H1 (cell line): ENCODE results near the gene HM13. TPM values are rescaled to one million over a fixed set of nuclear protein-coding genes. Genes with fewer than 3 reads are reported as not detected.

ENCODE experiments used
- CTCF ChIA-PET: fragments of 300-600 bp; sonication (Branson Sonifier 250); formaldehyde crosslinking; loops from one replicate; lab custom pipeline; 2021; ENCODE audit not compliant: partially characterized antibody; lab: Charles Lee
- POLR2A ChIA-PET: fragments of 300-600 bp; sonication (Branson Sonifier 250); formaldehyde crosslinking; loops from one replicate; lab custom pipeline; 2021; ENCODE audit warnings: inconsistent platforms; ENCODE audit not compliant: partially characterized antibody; lab: Charles Lee
- DNase-seq, 2 experiments: peaks; one replicate each; pipeline versions ENCODE4 v3.0.0 to v3.0.0-alpha.2; 2010 to 2022; ENCODE audit warnings: low spot score in 2 of 2, low read depth in 1 of 2, mixed read lengths in 1 of 2
- FAIRE-seq: peaks from 2 replicates; lab custom pipeline; 2011; peaks lifted over from hg19 to GRCh38; lab: Jason Lieb, UNC
- H2AFZ ChIP-seq: 2 replicates; pipeline ENCODE4 v1.8.1; 2012; ENCODE audit warnings: low read length, inconsistent platforms
- H2AK5ac ChIP-seq: 2 replicates; pipeline ENCODE4 v1.6.1; 2013; ENCODE audit warnings: low read depth, low read length
- H2BK120ac ChIP-seq: replicated peaks from 2 replicates; pipeline ENCODE3; 2013; ENCODE audit warnings: low read depth, low read length, inconsistent platforms
- H2BK12ac ChIP-seq: 2 replicates; pipeline ENCODE4 v1.6.1; 2013; ENCODE audit warnings: low read depth, low read length
- H2BK15ac ChIP-seq: 2 replicates; pipeline ENCODE4 v1.6.1; 2013; ENCODE audit warnings: low read length
- H2BK20ac ChIP-seq: 2 replicates; pipeline ENCODE4 v1.6.1; 2013; ENCODE audit warnings: low read length
- H2BK5ac ChIP-seq: 2 replicates; pipeline ENCODE4 v1.6.1; 2013; ENCODE audit warnings: low read depth, low read length
- H3K14ac ChIP-seq: 2 replicates; pipeline ENCODE4 v1.6.1; 2013; ENCODE audit warnings: inconsistent platforms; ENCODE audit not compliant: insufficient read length
- H3K18ac ChIP-seq: 2 replicates; pipeline ENCODE4 v1.6.1; 2013; ENCODE audit warnings: low read length; ENCODE audit errors: extremely low read depth
- H3K23ac ChIP-seq: 2 replicates; pipeline ENCODE4 v1.6.1; 2013; ENCODE audit warnings: inconsistent platforms; ENCODE audit not compliant: insufficient read length
- H3K23me2 ChIP-seq: 2 replicates; pipeline ENCODE4 v1.6.1; 2013; ENCODE audit warnings: low read depth, low read length
- H3K27ac ChIP-seq: 2 replicates; pipeline ENCODE4 v1.6.1; 2011; ENCODE audit warnings: low read depth, low read length, inconsistent platforms
- H3K27me3 ChIP-seq, 4 experiments: replicated peaks in 1 of 4; 1 replicate in 1 of 4; 2 replicates in 3 of 4; pipeline versions ENCODE4 v1.6.1 to v1.8.1; 2011 to 2013; ENCODE audit warnings: low read length in 3 of 4, mild to moderate bottlenecking in 3 of 4, inconsistent platforms in 2 of 4, mixed read lengths in 2 of 4, moderate library complexity in 1 of 4; ENCODE audit not compliant: control insufficient read depth in 3 of 4, insufficient read depth in 3 of 4; ENCODE audit errors: extremely low read depth in 1 of 4
- H3K36me3 ChIP-seq, 4 experiments: 2 replicates each; pipeline versions ENCODE4 v1.6.1 to v1.8.1; 2011 to 2013; ENCODE audit warnings: mild to moderate bottlenecking in 4 of 4, low read length in 3 of 4, moderate library complexity in 2 of 4, control low read depth in 1 of 4, inconsistent platforms in 1 of 4; ENCODE audit not compliant: insufficient read depth in 4 of 4, control insufficient read depth in 2 of 4
- H3K4ac ChIP-seq: replicated peaks from 2 replicates; pipeline ENCODE3; 2013; ENCODE audit warnings: low read length, low read depth, mixed read lengths, inconsistent platforms; ENCODE audit not compliant: insufficient read length
- H3K4me1 ChIP-seq, 4 experiments: replicated peaks in 1 of 4; 1 replicate in 1 of 4; 2 replicates in 3 of 4; pipeline versions ENCODE4 v1.6.1 to v1.8.1; 2011 to 2013; ENCODE audit warnings: low read length in 3 of 4, inconsistent platforms in 2 of 4, mixed read lengths in 1 of 4; ENCODE audit not compliant: insufficient read depth in 4 of 4, control insufficient read depth in 3 of 4
- H3K4me2 ChIP-seq, 2 experiments: 2 replicates each; pipeline versions ENCODE4 v1.6.1 to v1.8.1; 2011 to 2013; ENCODE audit warnings: low read depth in 2 of 2, low read length in 2 of 2, control low read depth in 1 of 2, inconsistent platforms in 1 of 2, mild to moderate bottlenecking in 1 of 2; ENCODE audit not compliant: insufficient read depth in 1 of 2
- H3K4me3 ChIP-seq, 4 experiments: fragments of 200-600, 300-600 bp in 1 of 4; sonication (generic), shearing (Covaris generic), sonication (Bioruptor Twin) in 1 of 4; 2 replicates each; pipeline versions ENCODE4 v1.5.1 to v1.8.1; 2011 to 2016; ENCODE audit warnings: low read length in 4 of 4, low read depth in 3 of 4, control low read depth in 2 of 4, inconsistent platforms in 2 of 4, mild to moderate bottlenecking in 2 of 4, mixed read lengths in 1 of 4, moderate library complexity in 1 of 4; ENCODE audit not compliant: insufficient read depth in 2 of 4; ENCODE audit errors: extremely low read depth in 1 of 4
- H3K56ac ChIP-seq: replicated peaks from 2 replicates; pipeline ENCODE3; 2013; ENCODE audit warnings: low read depth, mild to moderate bottlenecking, mixed read lengths, low read length, inconsistent platforms; ENCODE audit not compliant: insufficient read length
- H3K79me1 ChIP-seq: 2 replicates; pipeline ENCODE4 v1.6.1; 2013; ENCODE audit warnings: low read depth, low read length, control low read depth
- H3K79me2 ChIP-seq, 2 experiments: 2 replicates each; pipeline versions ENCODE4 v1.6.1 to v1.8.1; 2012 to 2013; ENCODE audit warnings: low read length in 2 of 2, mild to moderate bottlenecking in 2 of 2, inconsistent platforms in 1 of 2; ENCODE audit not compliant: insufficient read depth in 2 of 2, control insufficient read depth in 1 of 2
- H3K9ac ChIP-seq, 4 experiments: replicated peaks in 1 of 4; 1 replicate in 1 of 4; 2 replicates in 3 of 4; pipeline versions ENCODE4 v1.6.1 to v1.8.1; 2011 to 2013; ENCODE audit warnings: low read depth in 3 of 4, low read length in 3 of 4, control low read depth in 2 of 4, mild to moderate bottlenecking in 2 of 4, moderate library complexity in 2 of 4, inconsistent platforms in 1 of 4; ENCODE audit errors: extremely low read depth in 1 of 4
- H3K9me3 ChIP-seq, 2 experiments: 2 replicates each; pipeline versions ENCODE4 v1.6.1 to v1.8.1; 2012 to 2013; ENCODE audit warnings: mild to moderate bottlenecking in 2 of 2, moderate library complexity in 2 of 2, control low read depth in 1 of 2, inconsistent platforms in 1 of 2, low read depth in 1 of 2, low read length in 1 of 2, mixed read lengths in 1 of 2; ENCODE audit not compliant: insufficient read depth in 2 of 2
- H4K20me1 ChIP-seq, 2 experiments: replicated peaks in 1 of 2; 2 replicates each; pipeline versions ENCODE3 to v1.8.1; 2011 to 2013; ENCODE audit warnings: inconsistent platforms in 2 of 2, low read length in 2 of 2, mild to moderate bottlenecking in 1 of 2; ENCODE audit not compliant: insufficient read depth in 2 of 2, control insufficient read depth in 1 of 2
- H4K5ac ChIP-seq: 2 replicates; pipeline ENCODE4 v1.6.1; 2013; ENCODE audit warnings: low read length, low read depth, mixed read lengths, inconsistent platforms; ENCODE audit not compliant: insufficient read length
- H4K8ac ChIP-seq: 2 replicates; pipeline ENCODE4 v1.8.0; 2013; ENCODE audit warnings: mild to moderate bottlenecking, moderate library complexity, low read length, inconsistent platforms; ENCODE audit not compliant: insufficient read depth; ENCODE audit errors: extremely low read depth
- H4K91ac ChIP-seq: replicated peaks from 2 replicates; pipeline ENCODE3; 2013; ENCODE audit warnings: low read length, mixed read lengths, inconsistent platforms; ENCODE audit not compliant: insufficient read length
- BCL11A ChIP-seq, 2 experiments: IDR thresholded peaks; one replicate each; pipeline ENCODE4 v1.6.1; 2011; ENCODE audit warnings: low read depth in 2 of 2, low read length in 2 of 2, mild to moderate bottlenecking in 2 of 2
- CEBPB ChIP-seq: IDR thresholded peaks from 2 replicates; pipeline ENCODE4 v1.6.1; 2012; ENCODE audit warnings: low read depth, low read length
- CHD1 ChIP-seq: IDR thresholded peaks from 2 replicates; pipeline ENCODE4 v1.6.1; 2012; ENCODE audit warnings: low read depth, low read length, improper control_type of control experiment
- CHD2 ChIP-seq: IDR thresholded peaks from 2 replicates; pipeline ENCODE4 v1.6.1; 2012; ENCODE audit warnings: low read length, improper control_type of control experiment
- EZH2 ChIP-seq: fragments of 200-600 bp; sonication (generic); IDR thresholded peaks from 2 replicates; pipeline ENCODE4 v1.7.1; 2012; ENCODE audit warnings: low read depth, mild to moderate bottlenecking, moderate library complexity, low read length, inconsistent platforms; ENCODE audit not compliant: severe bottlenecking
- GABPA ChIP-seq: IDR thresholded peaks from 2 replicates; pipeline ENCODE4 v1.6.1; 2011; ENCODE audit warnings: mild to moderate bottlenecking, low read length, moderate library complexity, borderline replicate concordance; ENCODE audit not compliant: insufficient read depth
- KDM4A ChIP-seq: IDR thresholded peaks from one replicate; pipeline ENCODE4 v1.7.1; 2012; ENCODE audit warnings: low read depth, mild to moderate bottlenecking, moderate library complexity, low read length, inconsistent platforms; ENCODE audit not compliant: severe bottlenecking
- KDM5A ChIP-seq: fragments of 200-600 bp; IDR thresholded peaks from 2 replicates; pipeline ENCODE4 v1.7.1; 2012; ENCODE audit warnings: mild to moderate bottlenecking, low read length, inconsistent platforms, mixed read lengths
- PHF8 ChIP-seq: fragments of 200-600 bp; sonication (generic); conservative IDR thresholded peaks from 2 replicates; pipeline ENCODE4 v1.7.1; 2012; ENCODE audit warnings: low read depth, mild to moderate bottlenecking, inconsistent platforms, low read length, moderate library complexity
- RBBP5 ChIP-seq: IDR thresholded peaks from 2 replicates; pipeline ENCODE4 v1.7.1; 2012; ENCODE audit warnings: low read depth, mild to moderate bottlenecking, inconsistent platforms, low read length, moderate library complexity, borderline replicate concordance
- SUZ12 ChIP-seq: fragments of 200-600 bp; sonication (generic); IDR thresholded peaks from 2 replicates; pipeline ENCODE4 v1.6.1; 2012; ENCODE audit warnings: mild to moderate bottlenecking, inconsistent platforms, low read length, moderate library complexity, mixed read lengths
- WGBS, 2 experiments: shearing (Covaris generic) in 1 of 2; methylation state at CpG; one replicate each; pipeline versions ENCODE4 v1.1.6 to v1.1.7; 2013 to 2015; ENCODE audit warnings: low lambda C conversion rate in 2 of 2, mixed read lengths in 2 of 2, inconsistent platforms in 1 of 2, low coverage in 1 of 2, missing lambda C conversion rate in 1 of 2; ENCODE audit not compliant: insufficient replicate concordance in 2 of 2, insufficient coverage in 1 of 2, insufficient read length in 1 of 2; ENCODE audit errors: extremely low coverage in 1 of 2, missing lambda C conversion rate in 1 of 2; 5-methylcytosine and 5-hydroxymethylcytosine counted together
- polyA plus RNA-seq, 7 experiments: library from polyadenylated mRNA; depleted of rRNA in 3 of 7; stranded (reverse) in 5 of 7; unstranded in 2 of 7; fragments of >200 nt in 5 of 7; fragments of 200-250 nt in 2 of 7; gene quantifications; 1 replicate in 5 of 7; 2 replicates in 1 of 7; 4 replicates in 1 of 7; pipeline versions ENCODE4 v1.2.1 to v1.2.3, GENCODE V29; 2011 to 2013; ENCODE audit warnings: missing spikeins in 2 of 7, mixed read lengths in 2 of 7
- total RNA-seq: library from RNA; stranded (reverse); fragmentation: NEBNext Ultra II Directional; extraction: Animal tissue kit (Norgen Biotek cat#: 25700); gene quantifications from 2 replicates; pipeline ENCODE4 v1.2.1, GENCODE V29; 2021

HM13 gene
- total and polyA plus RNA-seq, 2 of the 8 experiments (the other 6 are each of a cell fraction or from before 2014, with no cell fraction given): 118 to 183 TPM

GRCh38 chr20:31587545-31588389, 73.5 kb downstream of the HM13 start:
- no peak overlapping the region for H2AFZ ChIP-seq
- POLR2A ChIA-PET: interaction anchor here (0.6 to 12.8 kb wide), 9 partner anchors 8 to 246 kb away, joined by 3 to 281 read pairs (median 16); partner anchors contain the start of gene ID1
- TF ChIP-seq BCL11A (IDR thresholded peaks at IDR 0.05; ENCODE audit: low read depth in 2 of 2, low read length in 2 of 2): no peak
- TF ChIP-seq SUZ12: peak; percentile 48; the same call in 1 of the 2 replicates
- no peak for TF ChIP-seq CHD1
- TF ChIP-seq CHD2: no peak
- TF ChIP-seq GABPA: peak; percentile 46; the same call in 1 of the 2 replicates
- no peak for TF ChIP-seq PHF8
- no peak for TF ChIP-seq KDM5A
- TF ChIP-seq RBBP5: peak; percentile 36; the same call in 1 of the 2 replicates
- no peak for TF ChIP-seq CEBPB
- peak; percentile 53 for TF ChIP-seq KDM4A
- TF ChIP-seq EZH2: peak; percentile 54

More at GRCh38 chr20:31587545-31588389, 73.5 kb downstream of the HM13 start:
- Histone ChIP-seq H4K91ac (peak overlapping the region; percentile 75), H3K4me3 (peak overlapping the region; percentile 12 to 56 (median 34); a peak in 7 of 8 replicates), H2BK20ac (peak overlapping the region; percentile 61), H3K4me2 (peak overlapping the region; percentile 51 to 77), H4K8ac (peak overlapping the region; percentile 47; the same call in 1 of the 2 replicates), H3K4ac (no peak overlapping the region), H2BK15ac (peak overlapping the region; percentile 3; the same call in 1 of the 2 replicates), H3K4me1 (peaks cover 8 to 31% (median 25%) of the 10 kb centered on the region in 4 experiments), H3K23ac (no peak overlapping the region), H3K27me3 (peaks cover 0 to 15% (median 7%) of the 10 kb centered on the region in 4 experiments; a peak in 5 of 7 replicates), H3K79me2 (no peaks in the 10 kb centered on the region), H2BK120ac (peak overlapping the region; percentile 2), H3K23me2 (peaks cover 5% of the 10 kb centered on the region; the same call in 1 of the 2 replicates), H4K5ac (no peak overlapping the region), H2BK12ac (peak overlapping the region; percentile 94), H2BK5ac (no peak overlapping the region), H3K14ac (no peak overlapping the region), H3K79me1 (no peaks in the 10 kb centered on the region), H4K20me1 (no peaks in the 10 kb centered on the region), H3K56ac (no peak overlapping the region), H2AK5ac (no peak overlapping the region), H3K36me3 (no peaks in the 10 kb centered on the region), H3K9ac (no peak overlapping the region), H3K27ac (no peak overlapping the region), H3K9me3 (no peaks in the 10 kb centered on the region), H3K18ac (peak overlapping the region; percentile 71)
- CTCF ChIA-PET: interaction anchor here (0.7 to 6.1 kb wide), 15 partner anchors 10 to 47 kb away, joined by 3 to 75 read pairs (median 8); partner anchors contain the start of gene ID1
- no peak for FAIRE-seq
- WGBS, 2 experiments: 6% methylated on average over 73 of the region's 76 CpGs; no CpG with 5 or more reads in 1 of the 2 experiments
- DNase-seq: no peak
